ENCODE data around the gene MAPK8IP3.
A peak's percentile ranks its signal among the peaks of the same experiment; 100 is the strongest.
"Not testable (repeated sequence)": the region's sequence is repeated elsewhere in the genome, so short reads cannot be mapped to it uniquely, and the experiment has no call there.

The MAPK8IP3 gene

DNA sequence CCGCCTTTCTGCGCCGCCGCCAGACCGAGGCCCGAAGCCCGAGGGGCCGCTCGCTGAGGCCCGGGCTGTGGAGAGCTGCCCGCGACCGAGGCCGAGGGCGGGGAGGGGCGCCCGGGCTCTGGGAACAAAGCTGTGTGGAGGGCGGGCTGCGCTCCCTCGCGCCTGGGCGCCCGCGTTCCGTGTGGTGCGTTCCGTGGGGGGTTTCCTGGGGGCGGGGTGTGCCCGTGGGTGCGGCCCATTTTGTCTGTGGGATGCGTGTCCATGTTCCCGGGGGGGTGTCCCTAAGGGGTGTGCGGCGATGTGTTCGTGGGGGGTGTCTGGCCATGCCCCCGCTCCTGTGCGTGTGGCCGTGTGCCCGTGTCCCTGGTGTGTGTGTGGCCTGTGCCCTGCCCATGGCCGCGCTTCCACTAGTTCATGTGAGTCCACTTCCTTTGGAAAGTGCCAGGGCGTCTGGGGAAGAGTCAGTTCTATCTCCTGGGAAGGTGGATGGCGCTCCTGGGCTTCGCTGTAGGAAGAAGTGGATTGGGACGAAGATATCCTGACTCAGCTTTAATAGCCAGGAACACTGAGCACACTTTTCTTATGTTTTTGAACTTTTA lies 27.4 kb upstream of the MAPK8IP3 start:
- peak; percentile 30 for DNase-seq (ENCODE audit: low spot score)

DNA sequence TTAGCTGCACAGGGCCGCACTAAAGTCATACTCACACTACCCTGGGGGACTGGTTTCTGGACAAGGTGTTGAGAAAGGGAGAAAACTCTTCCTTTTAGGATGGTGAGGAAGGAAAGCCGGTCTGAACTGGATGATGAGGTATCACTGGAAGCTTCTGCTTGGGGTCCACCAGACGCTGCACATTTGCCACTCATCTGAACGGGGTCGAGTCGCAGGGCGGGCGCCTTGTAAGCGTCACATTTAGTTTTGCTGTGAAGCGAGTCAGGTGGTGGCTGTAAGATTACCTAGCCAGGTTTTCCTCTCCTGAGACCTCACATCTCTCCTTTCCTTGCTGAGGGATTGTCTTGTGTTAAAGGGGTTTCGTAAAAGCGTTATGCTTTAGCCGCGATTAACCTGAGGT lies 25.6 kb upstream of the MAPK8IP3 start:
- no peak for DNase-seq (ENCODE audit: low spot score)

DNA sequence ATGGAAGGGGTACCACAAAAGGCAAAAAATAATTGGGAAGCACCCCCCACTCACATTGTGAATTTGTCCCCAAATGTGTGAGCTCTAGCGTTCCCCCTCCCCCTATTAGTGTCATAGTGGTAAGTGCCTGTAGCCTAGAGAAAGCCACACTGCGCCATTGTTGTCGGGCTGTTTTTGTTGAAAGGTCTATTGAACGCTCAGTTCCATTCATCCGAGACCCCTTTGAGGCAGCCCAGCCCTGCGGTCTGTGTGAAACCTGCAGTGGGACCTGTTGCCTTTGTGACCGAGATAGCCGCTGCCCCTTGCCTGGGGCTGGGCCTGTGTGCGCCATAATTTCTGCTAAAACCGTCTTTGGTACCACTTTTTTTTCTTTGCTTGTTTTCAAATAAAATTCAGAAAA lies 25.0 kb upstream of the MAPK8IP3 start:
- no peak for DNase-seq (ENCODE audit: low spot score)

DNA sequence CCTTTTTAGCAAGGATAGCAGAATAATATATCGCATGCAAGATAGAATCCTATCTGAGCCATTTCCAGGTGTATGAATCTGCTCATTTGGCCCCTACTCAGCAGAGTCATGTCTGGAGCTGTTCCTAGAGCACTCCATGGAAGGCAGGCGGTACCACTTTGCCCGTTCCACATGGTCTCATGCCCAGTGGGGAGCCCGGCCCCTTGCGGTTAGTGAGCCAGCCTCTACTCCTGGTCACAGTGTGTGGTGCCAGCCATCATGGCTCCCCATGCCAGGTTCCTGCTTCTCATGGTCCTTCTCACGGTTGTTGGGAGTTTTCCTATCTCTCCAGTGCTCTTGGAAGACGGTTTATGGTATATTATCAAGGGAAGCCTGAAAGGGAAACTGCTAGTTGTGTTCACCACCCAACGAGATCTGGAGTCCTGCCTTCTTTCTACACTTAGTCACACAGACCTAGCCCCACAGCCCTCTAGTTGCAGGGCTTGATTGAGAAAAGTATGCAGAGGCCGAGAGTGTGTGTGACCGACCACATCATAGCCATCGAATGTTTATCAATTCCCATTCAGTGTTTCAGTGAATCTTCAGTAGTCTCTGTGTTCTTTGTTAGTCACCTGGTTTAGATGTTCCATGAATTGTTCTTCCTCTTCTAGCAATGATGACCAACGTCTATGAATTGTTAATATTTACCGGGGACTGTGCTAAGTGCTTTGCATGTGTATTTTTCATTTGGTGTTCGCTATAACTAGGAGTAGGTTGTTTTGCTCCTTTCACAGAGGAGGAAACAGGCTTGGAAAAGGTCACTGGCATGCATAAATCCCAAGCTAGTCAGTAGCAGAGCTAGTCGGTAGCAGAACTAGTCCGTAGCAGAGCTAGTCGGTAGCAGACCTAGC lies 18.3 kb upstream of the MAPK8IP3 start:
- DNase-seq (ENCODE audit: low spot score): no peak

DNA sequence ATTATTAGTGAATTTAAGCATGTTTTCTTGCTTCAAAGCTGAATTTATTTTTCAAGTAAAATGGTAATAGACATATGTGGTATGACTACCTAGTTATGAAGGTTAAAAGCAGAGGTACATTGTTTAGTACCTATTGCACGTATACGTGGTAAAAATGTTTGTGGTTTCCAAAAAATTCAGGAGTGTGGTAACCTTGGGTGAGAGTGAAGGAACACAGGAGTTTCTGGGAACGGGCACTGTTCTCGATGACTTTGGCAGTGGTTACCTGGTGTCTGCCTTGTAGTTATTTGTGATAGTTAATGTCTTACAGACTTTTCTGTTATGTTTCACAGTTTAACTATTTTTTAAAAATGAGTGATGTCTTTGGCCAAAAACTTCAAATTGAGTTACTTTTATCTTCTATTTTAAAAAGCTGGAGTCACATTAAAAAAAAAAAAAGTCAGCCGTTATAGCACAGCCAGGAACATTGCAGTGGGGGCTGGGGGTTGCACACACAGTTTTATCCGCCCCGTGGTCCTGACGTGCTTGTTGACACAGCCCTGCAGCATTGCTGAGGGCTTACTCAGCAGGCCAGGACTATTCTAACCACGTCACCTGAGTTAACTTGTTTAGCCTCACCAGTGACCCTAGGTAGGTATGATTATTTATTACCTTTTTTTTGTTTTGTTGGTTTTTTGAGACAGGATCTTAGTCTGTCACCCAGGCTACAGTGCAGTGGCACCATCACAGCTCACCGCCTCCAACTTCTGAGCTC lies 17.0 kb upstream of the MAPK8IP3 start:
- DNase-seq (ENCODE audit: low spot score): no peak

DNA sequence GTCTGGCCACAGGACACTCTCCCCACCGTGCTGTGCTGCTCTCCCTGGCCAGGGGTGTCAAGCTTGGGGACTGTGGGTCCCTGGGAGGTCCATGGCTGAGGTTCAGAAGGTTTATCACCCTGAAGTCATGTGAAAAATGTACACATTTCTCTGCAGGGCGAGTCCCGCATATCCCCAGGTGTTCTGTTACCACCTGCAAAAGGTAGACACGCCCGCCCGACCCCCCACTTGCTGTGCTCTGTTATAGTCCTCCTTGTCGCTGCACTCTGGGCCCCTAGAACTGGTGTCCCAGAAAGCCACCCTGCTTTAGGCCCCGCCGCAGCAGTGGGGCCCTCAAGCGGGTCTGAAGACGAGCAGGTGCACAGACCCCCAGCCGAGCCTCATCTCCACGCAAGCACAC lies 16.1 kb upstream of the MAPK8IP3 start:
- no peak for DNase-seq (ENCODE audit: low spot score)

DNA sequence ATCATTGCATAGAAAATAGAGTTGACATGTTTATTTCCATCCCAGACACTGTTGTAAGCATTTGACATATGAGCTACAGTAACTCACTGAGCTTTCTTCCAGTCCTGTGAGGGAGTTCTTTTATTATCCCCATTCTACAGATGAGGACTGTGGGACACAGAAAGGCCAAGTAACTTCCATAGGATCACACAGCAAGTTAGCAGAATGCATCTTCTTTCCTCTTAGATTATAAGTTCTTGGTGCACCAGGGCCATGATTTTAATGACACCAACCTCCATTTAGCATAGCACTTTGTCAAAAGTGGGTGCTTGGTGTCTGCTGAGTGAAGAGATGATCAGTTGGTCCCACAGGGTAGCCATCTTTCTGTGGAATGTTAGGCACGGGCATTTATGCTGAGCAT lies 15.2 kb upstream of the MAPK8IP3 start:
- no peak for DNase-seq (ENCODE audit: low spot score)

DNA sequence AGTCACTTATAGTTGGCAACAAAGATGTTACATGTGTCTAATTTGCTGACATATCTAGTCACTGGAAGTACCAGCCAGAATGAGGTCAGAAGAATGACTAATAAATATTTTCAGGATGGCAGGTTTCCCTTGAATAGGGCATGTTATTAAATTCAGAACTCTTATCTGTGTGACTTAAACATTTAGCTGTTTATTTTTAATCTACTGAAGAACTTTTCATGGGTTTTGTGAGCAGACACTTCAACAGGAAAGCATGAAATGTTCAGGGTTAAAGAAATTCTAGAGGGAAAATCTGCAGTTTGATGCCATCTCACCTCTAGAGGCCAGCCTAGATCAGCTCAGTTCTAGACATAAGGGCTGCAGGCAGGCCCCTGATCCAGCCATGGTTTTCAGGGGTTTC lies 14.7 kb upstream of the MAPK8IP3 start:
- no peak for DNase-seq (ENCODE audit: low spot score)

DNA sequence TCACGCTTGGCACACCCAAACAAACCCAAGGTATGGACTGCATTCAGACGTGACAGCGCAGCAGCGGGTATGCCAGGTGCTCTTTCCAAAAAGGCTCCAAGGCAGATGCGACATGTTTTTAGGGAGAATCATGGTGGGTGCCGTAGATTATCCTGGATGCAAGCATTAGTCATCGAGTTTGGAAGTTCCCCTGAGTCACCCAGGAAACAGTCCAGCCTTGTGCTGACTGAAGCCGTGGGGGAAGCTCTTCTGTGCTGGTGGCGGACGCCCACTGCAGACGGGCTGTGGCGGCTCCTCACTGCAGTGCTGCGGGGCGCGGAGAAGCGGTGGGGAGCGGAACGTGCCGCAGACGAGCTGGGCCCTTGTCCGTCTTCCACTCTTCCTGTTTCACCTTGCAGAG lies 14.0 kb upstream of the MAPK8IP3 start:
- DNase-seq (ENCODE audit: low spot score): no peak

DNA sequence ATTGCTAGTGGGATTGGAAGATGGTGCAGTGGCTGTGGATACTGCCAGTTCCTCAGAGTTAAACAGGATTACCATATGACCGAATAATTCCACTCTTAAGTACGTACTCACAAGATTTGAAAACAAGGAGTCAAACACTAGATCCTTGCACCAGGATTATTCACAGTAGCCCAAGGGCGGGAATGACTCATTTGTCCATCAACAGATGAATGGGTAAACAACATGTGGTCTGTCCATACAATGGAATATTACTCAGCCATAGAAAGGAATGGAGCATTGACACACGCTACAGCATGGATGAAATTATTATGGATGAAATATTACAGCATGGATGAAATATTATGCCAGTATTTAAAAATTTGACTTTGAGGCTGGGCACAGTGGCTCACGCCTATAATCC lies 9.1 kb upstream of the MAPK8IP3 start:
- no peak for DNase-seq (ENCODE audit: low spot score)

DNA sequence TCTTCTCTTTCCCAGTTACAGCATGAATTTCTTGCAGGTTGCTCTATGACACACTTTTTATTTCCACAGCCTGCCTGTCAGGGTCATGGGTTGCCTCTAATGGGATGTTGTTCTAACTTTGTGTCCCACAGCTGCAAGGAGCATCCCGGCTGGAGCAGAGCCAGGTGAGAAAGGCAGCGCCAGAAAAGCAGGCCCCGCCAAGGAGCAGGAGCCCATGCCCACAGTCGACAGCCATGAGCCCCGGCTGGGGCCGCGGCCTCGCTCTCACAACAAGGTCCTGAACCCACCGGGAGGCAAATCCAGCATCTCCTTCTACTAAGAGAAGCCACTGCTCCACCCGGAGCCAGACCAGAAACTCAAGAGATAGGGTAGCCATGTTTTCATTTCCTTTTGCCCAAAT lies 7.3 kb upstream of the MAPK8IP3 start:
- DNase-seq (ENCODE audit: low spot score): no peak

DNA sequence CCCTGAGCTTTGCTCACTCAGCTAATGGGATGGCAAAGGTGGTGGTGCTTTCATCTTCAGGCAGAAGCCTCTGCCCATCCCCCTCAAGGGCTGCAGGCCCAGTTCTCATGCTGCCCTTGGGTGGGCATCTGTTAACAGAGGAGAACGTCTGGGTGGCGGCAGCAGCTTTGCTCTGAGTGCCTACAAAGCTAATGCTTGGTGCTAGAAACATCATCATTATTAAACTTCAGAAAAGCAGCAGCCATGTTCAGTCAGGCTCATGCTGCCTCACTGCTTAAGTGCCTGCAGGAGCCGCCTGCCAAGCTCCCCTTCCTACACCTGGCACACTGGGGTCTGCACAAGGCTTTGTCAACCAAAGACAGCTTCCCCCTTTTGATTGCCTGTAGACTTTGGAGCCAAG lies 5.7 kb upstream of the MAPK8IP3 start:
- no peak for DNase-seq (ENCODE audit: low spot score)

DNA sequence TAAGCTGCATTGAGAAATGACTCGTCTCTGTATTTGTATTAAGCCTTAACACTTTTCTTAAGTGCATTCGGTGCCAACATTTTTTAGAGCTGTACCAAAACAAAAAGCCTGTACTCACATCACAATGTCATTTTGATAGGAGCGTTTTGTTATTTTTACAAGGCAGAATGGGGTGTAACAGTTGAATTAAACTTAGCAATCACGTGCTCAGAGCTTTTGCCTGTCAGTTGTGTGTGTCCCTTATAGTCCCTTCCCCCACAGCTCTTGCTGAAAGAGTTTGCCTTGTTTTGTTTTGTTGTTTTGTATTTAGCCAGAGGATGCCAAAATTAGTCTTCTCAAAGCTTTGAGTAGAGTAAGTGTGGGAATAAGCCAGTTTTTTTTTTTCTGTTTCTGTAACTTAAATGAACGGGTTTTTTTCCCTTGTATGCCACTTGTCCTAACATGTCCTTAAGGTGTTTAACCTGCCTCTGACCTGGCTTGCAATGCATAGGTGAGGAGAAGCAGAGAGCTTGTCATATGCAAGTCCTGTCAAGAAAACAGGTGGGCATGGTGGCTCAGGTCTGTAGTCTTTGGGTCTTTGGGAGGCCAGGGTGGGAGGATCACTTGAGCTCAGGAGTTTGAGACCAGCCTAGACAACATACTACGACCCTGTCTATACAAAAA lies 4.6 kb upstream of the MAPK8IP3 start:
- DNase-seq (ENCODE audit: low spot score): no peak

DNA sequence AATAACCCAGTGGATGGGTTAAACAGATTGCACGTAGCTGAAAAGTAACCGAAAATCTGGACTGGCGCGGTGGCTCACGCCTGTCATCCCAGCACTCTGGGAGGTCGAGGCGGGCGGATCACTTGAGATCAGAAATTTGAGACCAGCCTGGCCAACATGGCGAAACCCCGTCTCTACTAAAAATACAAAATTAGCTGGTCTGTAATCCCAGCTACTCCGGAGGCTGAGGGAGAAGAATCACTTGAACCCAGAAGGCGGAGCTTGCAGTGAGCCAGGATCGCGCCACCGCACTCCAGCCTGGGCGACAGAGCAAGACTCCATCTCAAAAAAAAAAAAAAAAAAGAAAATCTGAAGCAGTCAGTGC lies 689 bp upstream of the MAPK8IP3 start:
- DNase-seq (ENCODE audit: low spot score): not testable (repeated sequence)

DNA sequence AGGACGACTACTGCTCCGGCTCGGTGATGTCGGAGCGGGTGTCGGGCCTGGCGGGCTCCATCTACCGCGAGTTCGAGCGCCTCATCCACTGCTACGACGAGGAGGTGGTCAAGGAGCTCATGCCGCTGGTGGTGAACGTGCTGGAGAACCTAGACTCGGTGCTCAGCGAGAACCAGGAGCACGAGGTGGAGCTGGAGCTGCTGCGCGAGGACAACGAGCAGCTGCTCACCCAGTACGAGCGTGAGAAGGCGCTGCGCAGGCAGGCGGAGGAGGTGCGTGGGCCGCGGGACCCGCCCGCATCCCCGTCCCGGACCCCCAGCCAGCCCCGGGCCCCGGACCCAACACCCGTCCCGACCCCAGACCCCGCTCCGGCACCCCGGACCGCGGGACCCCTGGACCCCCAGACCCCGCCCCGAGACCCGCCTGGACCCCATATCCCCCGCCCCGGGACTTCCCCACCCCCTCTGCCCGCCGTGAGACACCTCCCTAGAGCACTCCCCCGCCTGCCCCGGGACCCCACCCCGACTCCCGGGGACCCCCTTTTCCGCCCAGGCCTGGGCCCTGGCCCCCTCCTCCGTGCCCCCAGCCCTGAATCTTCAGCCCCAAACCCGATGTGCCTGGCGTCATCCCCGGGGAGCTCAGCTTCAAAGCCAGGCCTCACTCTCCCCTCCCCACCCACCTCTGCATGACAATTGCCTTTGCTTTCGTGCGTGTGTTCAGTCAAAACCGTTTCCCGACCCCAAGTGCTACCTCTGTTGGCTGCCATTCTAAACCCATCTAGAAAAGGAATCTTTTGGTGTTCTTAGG lies 594 bp downstream of the MAPK8IP3 start:
- peak; percentile 7 for DNase-seq (ENCODE audit: low spot score)

DNA sequence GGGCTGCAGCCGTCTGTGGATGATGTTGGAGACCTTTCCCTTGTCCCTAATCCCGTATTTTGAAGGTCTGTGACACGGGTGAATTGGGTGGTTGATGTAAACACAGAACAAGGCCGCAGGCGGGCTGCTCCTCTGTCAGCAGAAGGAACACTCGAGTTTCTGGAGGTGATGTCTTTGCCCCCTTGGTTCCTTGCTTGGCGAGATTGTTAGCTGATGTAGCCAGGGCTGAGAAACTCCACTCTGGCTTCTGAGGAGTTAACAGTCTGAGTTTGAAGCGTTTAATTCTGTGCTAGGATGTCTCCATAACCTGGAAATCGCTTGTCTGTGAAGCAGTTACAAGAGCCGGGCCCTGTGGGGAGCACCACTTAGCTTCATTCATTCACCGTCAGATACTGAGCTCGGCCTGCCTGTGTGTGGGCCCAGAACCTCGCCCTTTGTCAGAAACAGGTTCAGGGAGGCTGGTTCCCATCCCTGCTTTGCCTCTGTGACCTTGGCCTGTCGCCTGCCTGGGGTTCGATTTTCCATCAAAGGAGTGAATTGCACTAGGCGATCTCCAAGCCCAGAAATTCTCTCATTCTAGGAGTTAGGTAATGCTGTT lies 1.3 kb downstream of the MAPK8IP3 start:
- DNase-seq (ENCODE audit: low spot score): no peak

DNA sequence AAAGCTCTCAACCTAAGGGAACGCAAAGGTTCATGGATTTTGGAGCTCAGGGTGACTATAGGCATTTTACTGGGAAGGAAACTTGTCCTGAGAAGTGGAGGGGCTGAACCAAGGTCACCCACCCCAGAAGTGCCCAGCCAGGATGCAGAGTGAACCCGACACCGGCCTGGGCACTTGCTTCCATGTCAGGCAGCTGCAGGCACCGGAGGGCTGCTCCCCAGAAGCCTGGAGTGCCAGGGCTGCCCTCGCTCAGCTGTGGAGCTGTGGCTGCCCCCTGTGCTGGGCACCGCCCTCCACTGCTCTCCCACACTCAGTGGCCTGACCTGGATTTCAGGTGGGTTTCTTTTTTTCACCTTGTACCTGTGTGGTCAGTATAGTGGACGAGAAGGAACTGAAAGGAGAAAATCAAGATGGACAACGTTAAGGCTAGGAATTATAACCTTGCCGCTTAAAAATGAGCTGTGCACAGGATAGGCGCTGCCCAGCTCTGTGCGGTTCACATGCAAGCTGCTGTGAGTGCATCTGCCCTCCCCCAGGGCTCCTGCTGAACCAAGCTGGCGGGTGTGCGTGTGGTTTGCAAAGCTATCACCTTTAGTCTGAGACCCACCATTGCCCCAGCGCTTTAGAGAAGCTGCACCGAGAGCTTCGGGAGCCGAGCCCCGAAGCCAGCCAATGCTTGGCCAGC lies 2.2 kb downstream of the MAPK8IP3 start:
- DNase-seq (ENCODE audit: low spot score): no peak

DNA sequence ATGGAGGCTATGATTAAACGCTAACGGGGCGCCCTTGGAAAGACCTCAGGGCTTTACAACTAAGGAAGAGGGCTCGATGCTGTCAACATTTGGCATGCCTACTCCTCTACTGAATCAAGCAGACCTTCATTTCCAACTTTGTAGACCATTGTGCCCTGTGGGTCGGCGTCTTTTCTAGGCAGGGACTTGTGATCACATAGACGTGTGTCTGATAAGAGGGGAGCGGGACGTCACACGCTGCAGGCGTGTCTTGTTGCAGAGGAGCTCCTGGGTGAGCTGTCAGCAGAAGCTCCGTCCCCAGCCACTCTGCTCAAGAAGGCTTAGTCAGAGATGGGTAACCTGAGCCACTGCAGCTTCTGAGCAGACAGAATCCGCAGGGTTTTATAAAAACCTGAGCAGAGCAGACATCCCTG lies 2.8 kb downstream of the MAPK8IP3 start:
- DNase-seq (ENCODE audit: low spot score): no peak

DNA sequence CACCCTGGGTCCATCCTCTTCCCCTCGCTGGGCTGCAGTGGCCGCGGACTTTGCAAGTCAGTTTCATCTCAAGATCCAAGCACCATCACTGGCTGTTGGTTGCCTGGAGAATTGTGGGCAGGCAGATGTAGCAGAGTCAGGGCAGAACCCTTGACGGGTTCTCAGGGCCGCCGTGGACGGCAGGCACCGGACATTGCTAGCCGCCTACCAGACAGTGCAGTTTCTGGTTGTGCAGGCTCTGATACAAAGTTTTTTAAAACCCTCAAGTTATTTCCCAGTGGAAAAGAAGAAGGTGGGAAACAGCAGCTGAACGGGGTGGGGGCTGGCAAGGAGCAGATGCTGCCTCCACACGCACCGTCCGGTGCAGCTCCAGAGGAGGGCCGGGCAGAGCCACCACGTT lies 3.4 kb downstream of the MAPK8IP3 start:
- no peak for DNase-seq (ENCODE audit: low spot score)

DNA sequence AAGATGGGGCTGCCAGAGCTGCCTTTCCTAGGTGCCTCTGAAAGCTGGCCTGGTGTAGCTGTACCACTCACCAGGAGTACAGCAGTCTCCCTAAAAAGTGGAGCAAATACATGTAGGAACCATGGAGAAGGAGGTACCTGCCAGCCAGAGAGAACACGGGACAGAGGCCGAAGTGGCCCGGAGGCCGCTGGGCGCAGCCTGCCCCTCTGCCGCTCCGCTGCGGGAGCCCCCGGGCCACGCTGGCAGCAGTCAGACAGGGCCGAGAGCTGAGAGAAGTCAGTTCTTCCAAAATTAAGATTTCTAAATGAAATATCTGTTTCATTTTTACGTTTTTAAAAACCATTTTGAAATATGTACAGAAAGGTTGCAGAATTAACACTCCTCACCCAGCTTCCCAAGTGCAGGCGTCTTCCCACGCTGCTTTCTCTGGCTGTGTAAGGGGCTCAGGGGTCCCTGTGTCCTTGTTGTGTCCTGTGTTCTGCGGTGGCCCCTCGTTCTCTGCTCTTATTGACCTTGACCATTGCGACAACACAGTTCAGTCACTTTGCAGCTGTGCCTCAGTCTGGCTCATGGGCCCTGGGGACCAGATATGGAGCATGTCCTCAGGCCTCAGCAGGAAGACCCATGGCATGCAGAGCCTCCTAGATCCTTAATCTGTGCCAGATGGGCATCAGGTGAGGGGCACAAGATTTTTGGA lies 5.0 kb downstream of the MAPK8IP3 start:
- no peak for DNase-seq (ENCODE audit: low spot score)
